CD4-positive, alpha-beta T cell treated with Interleukin-4 for 4 hours (primary cell): ENCODE measurements around the gene SORL1.

Experiments
- DNase-seq: peaks from one replicate; pipeline ENCODE4 v3.0.0-alpha.2; 2020

SORL1 gene

GRCh38 chr11:121664144-121664543, 212.0 kb downstream of the SORL1 start:
- no peak for DNase-seq

GRCh38 chr11:121665206-121665838, 213.2 kb downstream of the SORL1 start:
- no peak for DNase-seq

- no peak for DNase-seq
Observed at GRCh38 chr11:121667836-121668235, 215.7 kb downstream of the SORL1 start.

GRCh38 chr11:121669422-121669821, 217.3 kb downstream of the SORL1 start:
- DNase-seq: no peak

GRCh38 chr11:121670266-121670665, 218.2 kb downstream of the SORL1 start:
- no peak for DNase-seq

- DNase-seq: no peak
Observed at GRCh38 chr11:121670805-121671282, 218.7 kb downstream of the SORL1 start.

GRCh38 chr11:121671283-121672168, 219.4 kb downstream of the SORL1 start:
- no peak for DNase-seq

- DNase-seq: no peak
Observed at GRCh38 chr11:121672630-121673487, 220.7 kb downstream of the SORL1 start.

GRCh38 chr11:121681550-121682268, 229.6 kb downstream of the SORL1 start:
- no peak for DNase-seq
